GM21360 (cell line): ENCODE results near the gene IQGAP1.
"Not testable (repeated sequence)": the region's sequence is repeated elsewhere in the genome, so short reads cannot be mapped to it uniquely, and the experiment has no call there.

Source experiments
- ATAC-seq: cut with Tn5 transposase; IDR thresholded peaks from one replicate; pipeline ENCODE4 v1.9.1; 2021; ENCODE audit warnings: mild to moderate bottlenecking, moderate library complexity; ENCODE audit not compliant: unreplicated experiment

IQGAP1 gene

GRCh38 chr15:90524018-90524803, 136.2 kb downstream of the IQGAP1 start:
- ATAC-seq, result not testable (repeated sequence)

GRCh38 chr15:90529011-90529370, 140.9 kb downstream of the IQGAP1 start:
- no peak for ATAC-seq

GRCh38 chr15:90529371-90530249, 141.6 kb downstream of the IQGAP1 start, which contains the start of gene CRTC3:
CRTC3 (plus strand) TSS chr15:90529923; CDS start chr15:90530072, 149 bp downstream.
- ATAC-seq, result peak; percentile 55

- ATAC-seq, result peak; percentile 46
Observed at GRCh38 chr15:90530250-90531051, 142.4 kb downstream of the IQGAP1 start.

- ATAC-seq, result no peak
Observed at GRCh38 chr15:90531147-90531546, 143.1 kb downstream of the IQGAP1 start.

- ATAC-seq, result no peak
Observed at GRCh38 chr15:90535254-90535653, 147.2 kb downstream of the IQGAP1 start.

GRCh38 chr15:90539789-90540188, 151.7 kb downstream of the IQGAP1 start:
- ATAC-seq, result no peak

- no peak for ATAC-seq
Observed at GRCh38 chr15:90540768-90541167, 152.7 kb downstream of the IQGAP1 start.

- no peak for ATAC-seq
Observed at GRCh38 chr15:90545095-90545494, 157.1 kb downstream of the IQGAP1 start.

GRCh38 chr15:90547540-90547939, 159.5 kb downstream of the IQGAP1 start:
- ATAC-seq, result no peak

- peak; percentile 45 for ATAC-seq
Observed at GRCh38 chr15:90550919-90551318, 162.9 kb downstream of the IQGAP1 start.
